Panc1 (cell line): ENCODE data around the gene TFB1M.

Experiments used
- POLR2AphosphoS5 ChIP-seq: IDR thresholded peaks from 2 replicates; pipeline ENCODE4 v1.6.1; 2012; ENCODE audit warnings: mild to moderate bottlenecking, low read depth, low read length, moderate library complexity
- TF ChIP-seq, protein P1 (sequence below): fragments of 450-650 bp; IDR thresholded peaks from 2 replicates; pipeline ENCODE4 v1.5.1; 2017; ENCODE audit warnings: mild to moderate bottlenecking
- TF ChIP-seq, protein P2 (sequence below), 2 experiments: IDR thresholded peaks; 2 replicates each; pipeline ENCODE4 v1.6.1; 2011 to 2012; ENCODE audit warnings: low read depth in 2 of 2, control low read depth in 1 of 2, low read length in 1 of 2, mild to moderate bottlenecking in 1 of 2, moderate library complexity in 1 of 2; ENCODE audit not compliant: insufficient read depth in 1 of 2

DNA sequence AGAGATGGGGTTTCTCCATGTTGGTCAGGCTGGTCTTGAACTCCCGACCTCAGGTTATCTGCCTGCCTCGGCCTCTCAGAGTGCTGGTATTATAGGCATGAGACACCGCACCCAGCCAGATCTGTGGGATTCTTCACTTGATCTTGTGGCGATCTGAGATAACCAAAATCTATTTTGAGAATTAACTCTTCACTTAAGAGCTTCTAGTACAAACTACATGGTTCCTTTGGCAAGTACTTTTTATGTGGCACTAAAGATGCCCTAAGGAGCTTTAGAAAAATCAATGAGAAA lies 37.8 kb upstream of the TFB1M start:
- TF ChIP-seq, protein P1, sequence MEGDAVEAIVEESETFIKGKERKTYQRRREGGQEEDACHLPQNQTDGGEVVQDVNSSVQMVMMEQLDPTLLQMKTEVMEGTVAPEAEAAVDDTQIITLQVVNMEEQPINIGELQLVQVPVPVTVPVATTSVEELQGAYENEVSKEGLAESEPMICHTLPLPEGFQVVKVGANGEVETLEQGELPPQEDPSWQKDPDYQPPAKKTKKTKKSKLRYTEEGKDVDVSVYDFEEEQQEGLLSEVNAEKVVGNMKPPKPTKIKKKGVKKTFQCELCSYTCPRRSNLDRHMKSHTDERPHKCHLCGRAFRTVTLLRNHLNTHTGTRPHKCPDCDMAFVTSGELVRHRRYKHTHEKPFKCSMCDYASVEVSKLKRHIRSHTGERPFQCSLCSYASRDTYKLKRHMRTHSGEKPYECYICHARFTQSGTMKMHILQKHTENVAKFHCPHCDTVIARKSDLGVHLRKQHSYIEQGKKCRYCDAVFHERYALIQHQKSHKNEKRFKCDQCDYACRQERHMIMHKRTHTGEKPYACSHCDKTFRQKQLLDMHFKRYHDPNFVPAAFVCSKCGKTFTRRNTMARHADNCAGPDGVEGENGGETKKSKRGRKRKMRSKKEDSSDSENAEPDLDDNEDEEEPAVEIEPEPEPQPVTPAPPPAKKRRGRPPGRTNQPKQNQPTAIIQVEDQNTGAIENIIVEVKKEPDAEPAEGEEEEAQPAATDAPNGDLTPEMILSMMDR, result no peak
- TF ChIP-seq POLR2AphosphoS5, result no peak
- TF ChIP-seq, protein P2, sequence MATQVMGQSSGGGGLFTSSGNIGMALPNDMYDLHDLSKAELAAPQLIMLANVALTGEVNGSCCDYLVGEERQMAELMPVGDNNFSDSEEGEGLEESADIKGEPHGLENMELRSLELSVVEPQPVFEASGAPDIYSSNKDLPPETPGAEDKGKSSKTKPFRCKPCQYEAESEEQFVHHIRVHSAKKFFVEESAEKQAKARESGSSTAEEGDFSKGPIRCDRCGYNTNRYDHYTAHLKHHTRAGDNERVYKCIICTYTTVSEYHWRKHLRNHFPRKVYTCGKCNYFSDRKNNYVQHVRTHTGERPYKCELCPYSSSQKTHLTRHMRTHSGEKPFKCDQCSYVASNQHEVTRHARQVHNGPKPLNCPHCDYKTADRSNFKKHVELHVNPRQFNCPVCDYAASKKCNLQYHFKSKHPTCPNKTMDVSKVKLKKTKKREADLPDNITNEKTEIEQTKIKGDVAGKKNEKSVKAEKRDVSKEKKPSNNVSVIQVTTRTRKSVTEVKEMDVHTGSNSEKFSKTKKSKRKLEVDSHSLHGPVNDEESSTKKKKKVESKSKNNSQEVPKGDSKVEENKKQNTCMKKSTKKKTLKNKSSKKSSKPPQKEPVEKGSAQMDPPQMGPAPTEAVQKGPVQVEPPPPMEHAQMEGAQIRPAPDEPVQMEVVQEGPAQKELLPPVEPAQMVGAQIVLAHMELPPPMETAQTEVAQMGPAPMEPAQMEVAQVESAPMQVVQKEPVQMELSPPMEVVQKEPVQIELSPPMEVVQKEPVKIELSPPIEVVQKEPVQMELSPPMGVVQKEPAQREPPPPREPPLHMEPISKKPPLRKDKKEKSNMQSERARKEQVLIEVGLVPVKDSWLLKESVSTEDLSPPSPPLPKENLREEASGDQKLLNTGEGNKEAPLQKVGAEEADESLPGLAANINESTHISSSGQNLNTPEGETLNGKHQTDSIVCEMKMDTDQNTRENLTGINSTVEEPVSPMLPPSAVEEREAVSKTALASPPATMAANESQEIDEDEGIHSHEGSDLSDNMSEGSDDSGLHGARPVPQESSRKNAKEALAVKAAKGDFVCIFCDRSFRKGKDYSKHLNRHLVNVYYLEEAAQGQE (IDR thresholded peaks at IDR 0.05; ENCODE audit: insufficient read depth in 1 of 2, low read depth in 2 of 2, low read length in 1 of 2), result no peak
